Neutrophil (primary cell): ENCODE measurements around the gene LDLRAD4.

Source experiments
- H3K27ac ChIP-seq: fragments of 200-600 bp; sonication (generic); 2 replicates; pipeline ENCODE4 v1.5.1; 2016; ENCODE audit warnings: mild to moderate bottlenecking, moderate library complexity
- H3K27me3 ChIP-seq: fragments of 200-600 bp; sonication (generic); 2 replicates; pipeline ENCODE4 v1.6.0; 2016; ENCODE audit warnings: mild to moderate bottlenecking
- H3K36me3 ChIP-seq: fragments of 200-600 bp; sonication (generic); 2 replicates; pipeline ENCODE4 v1.5.1; 2017
- H3K4me1 ChIP-seq, 2 experiments: fragments of 200-600 bp in 1 of 2; sonication (generic) in 1 of 2; 1 replicate in 1 of 2; 2 replicates in 1 of 2; pipeline versions ENCODE4 v1.5.1 to v1.6.1; 2013 to 2016; ENCODE audit warnings: low read depth in 1 of 2, low read length in 1 of 2, mild to moderate bottlenecking in 1 of 2, moderate library complexity in 1 of 2; ENCODE audit not compliant: control insufficient read depth in 1 of 2, insufficient read depth in 1 of 2
- H3K4me3 ChIP-seq, 2 experiments: fragments of 200-600 bp in 1 of 2; sonication (generic) in 1 of 2; 1 replicate in 1 of 2; 2 replicates in 1 of 2; pipeline ENCODE4 v1.5.1; 2013 to 2016; ENCODE audit warnings: low read depth in 1 of 2, low read length in 1 of 2, mild to moderate bottlenecking in 1 of 2, moderate library complexity in 1 of 2
- H3K9me3 ChIP-seq: fragments of 200-600 bp; sonication (generic); 2 replicates; pipeline ENCODE4 v1.5.1; 2016
- CTCF ChIP-seq: fragments of 200-600 bp; sonication (generic); IDR thresholded peaks from 2 replicates; pipeline ENCODE4 v1.5.1; 2016; ENCODE audit warnings: antibody characterized with exemption

Gene LDLRAD4

GRCh38 chr18:13430663-13431062 lies 212.1 kb downstream of the LDLRAD4 start:
- no peak overlapping the region for H3K27ac ChIP-seq
- H3K4me3 ChIP-seq = no peak overlapping the region
- H3K27me3 ChIP-seq = no peaks in the 10 kb centered on the region
- H3K4me1 ChIP-seq = no peaks in the 10 kb centered on the region
- H3K9me3 ChIP-seq = no peaks in the 10 kb centered on the region
- no peaks in the 10 kb centered on the region for H3K36me3 ChIP-seq
- no peak for TF ChIP-seq CTCF

- Histone ChIP-seq H3K27me3 (no peaks in the 10 kb centered on the region), H3K9me3 (no peaks in the 10 kb centered on the region), H3K36me3 (no peaks in the 10 kb centered on the region), H3K27ac (no peak overlapping the region), H3K4me3 (no peak overlapping the region), H3K4me1 (no peaks in the 10 kb centered on the region)
- TF ChIP-seq CTCF = no peak
These were observed 213.3 kb downstream of the LDLRAD4 start for GRCh38 chr18:13431886-13432285.

GRCh38 chr18:13433125-13433524 lies 214.6 kb downstream of the LDLRAD4 start:
- H3K36me3 ChIP-seq = no peaks in the 10 kb centered on the region
- no peaks in the 10 kb centered on the region for H3K9me3 ChIP-seq
- no peak overlapping the region for H3K27ac ChIP-seq
- H3K4me1 ChIP-seq = no peaks in the 10 kb centered on the region
- TF ChIP-seq CTCF = no peak
- no peak overlapping the region for H3K4me3 ChIP-seq
- no peaks in the 10 kb centered on the region for H3K27me3 ChIP-seq

- H3K27me3 ChIP-seq = no peaks in the 10 kb centered on the region
- no peak overlapping the region for H3K4me3 ChIP-seq
- no peaks in the 10 kb centered on the region for H3K36me3 ChIP-seq
- no peak overlapping the region for H3K27ac ChIP-seq
- TF ChIP-seq CTCF = no peak
- no peaks in the 10 kb centered on the region for H3K4me1 ChIP-seq
- H3K9me3 ChIP-seq = no peaks in the 10 kb centered on the region
These were observed 215.1 kb downstream of the LDLRAD4 start for GRCh38 chr18:13433685-13434084.

- Histone ChIP-seq H3K36me3 (no peaks in the 10 kb centered on the region), H3K27ac (no peak overlapping the region), H3K4me1 (no peaks in the 10 kb centered on the region), H3K4me3 (no peak overlapping the region), H3K9me3 (no peaks in the 10 kb centered on the region), H3K27me3 (no peaks in the 10 kb centered on the region)
- TF ChIP-seq CTCF = no peak
These were observed 216.3 kb downstream of the LDLRAD4 start for GRCh38 chr18:13434854-13435253.
